ENCODE data around the gene EEF1G.
A peak's percentile ranks its signal among the peaks of the same experiment; 100 is the strongest.
"Not testable (repeated sequence)": the region's sequence is repeated elsewhere in the genome, so short reads cannot be mapped to it uniquely, and the experiment has no call there.

EEF1G gene

DNA sequence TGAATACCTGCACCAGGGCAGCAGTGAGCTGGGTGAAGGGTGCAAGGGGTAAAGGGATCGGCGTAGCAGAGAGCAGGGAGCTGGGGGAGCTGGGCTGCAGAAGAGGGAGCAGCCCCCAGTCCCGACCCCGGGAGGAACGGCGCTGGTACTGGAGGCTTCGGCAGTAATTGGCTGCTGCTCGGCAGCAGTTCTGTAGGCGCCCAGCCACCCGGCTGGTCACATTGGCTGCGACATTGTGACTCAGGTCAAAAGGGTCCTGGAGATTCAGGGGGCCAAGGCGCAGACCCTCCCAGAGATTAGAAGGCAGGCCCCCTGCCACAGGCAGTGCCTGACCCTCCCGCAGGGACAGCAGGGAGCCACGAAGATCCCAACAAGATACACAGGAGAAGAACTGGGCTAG lies 2.1 kb upstream of the EEF1G start:
- no peak for DNase-seq

DNA sequence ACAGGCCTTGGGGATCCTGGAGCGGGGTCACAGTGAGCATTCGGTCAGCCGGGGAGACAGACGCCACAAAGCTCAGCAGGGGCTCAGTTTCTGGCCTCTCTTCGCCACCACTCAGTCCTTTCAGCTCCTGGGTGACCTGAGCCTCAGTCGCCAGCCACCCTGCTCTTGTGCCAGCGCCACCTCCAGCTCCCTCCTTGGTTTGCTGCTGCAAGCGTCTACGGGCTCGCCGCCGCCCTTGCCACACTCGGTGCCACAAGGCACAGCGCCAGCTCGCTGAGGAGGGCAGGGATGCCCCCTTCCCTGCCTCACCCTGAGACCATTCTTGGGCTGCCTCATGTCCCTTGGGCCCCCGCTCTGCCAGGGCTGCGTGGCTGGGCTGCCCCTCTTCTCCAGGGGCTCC lies 1.5 kb upstream of the EEF1G start:
- no peak for DNase-seq

DNA sequence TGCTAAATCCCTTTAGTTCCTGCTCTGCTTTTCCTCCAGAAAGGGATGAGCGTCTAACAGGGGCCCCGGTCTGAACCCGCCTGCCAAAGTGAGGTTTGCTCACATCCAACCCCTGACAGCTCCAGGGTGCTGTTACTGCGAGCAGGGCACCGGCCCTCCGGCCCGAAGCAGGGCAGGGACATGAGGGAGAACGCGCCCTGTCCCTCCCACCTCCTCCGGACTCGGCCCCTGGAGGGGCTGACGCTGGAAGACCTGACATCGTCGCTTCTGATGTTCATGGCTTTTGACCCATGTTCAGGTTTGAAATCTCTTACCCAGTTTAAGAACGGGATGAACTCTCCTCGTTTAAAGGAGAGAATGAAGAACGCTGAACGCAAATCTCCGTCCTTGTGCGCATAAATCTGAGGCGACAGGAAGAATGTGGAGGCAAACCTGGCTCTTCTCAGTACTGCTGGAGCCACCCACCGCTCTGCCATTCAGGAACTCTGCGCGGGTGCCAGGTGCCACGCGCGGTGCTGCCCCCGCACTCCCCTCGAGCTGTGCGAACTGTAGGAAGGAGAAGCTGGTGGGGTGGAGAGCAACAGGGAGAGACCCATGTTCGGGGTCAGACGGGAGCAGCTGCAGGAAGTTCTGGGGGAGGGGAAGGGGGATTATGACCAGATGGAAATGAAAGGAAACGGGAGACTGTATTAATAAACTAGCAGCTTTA lies 826 bp upstream of the EEF1G start:
- DNase-seq = no peak

GRCh38 chr11:62573006-62573591 lies 592 bp downstream of the EEF1G start:
- peak; percentile 6 for DNase-seq

- DNase-seq = no peak
These were observed 1.3 kb downstream of the EEF1G start for GRCh38 chr11:62572431-62572830.

DNA sequence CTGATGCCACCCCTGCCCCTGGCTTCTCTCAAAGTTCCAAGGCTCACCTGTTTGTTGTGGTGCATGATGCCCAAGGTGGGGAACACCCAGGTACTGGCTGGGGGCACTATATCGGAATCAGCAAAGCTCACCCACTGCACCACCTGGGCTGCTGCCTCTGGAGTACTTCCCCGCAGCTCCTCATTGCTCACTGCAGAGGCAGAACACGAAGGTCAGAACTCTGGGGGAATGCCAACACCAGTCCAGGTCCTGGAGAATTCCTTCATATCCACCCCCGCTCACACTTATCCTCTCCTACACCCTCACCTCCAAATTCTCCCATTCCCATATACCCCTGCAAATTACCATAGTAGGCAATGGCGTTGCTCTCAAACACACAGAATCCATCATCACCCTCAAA lies 2.2 kb downstream of the EEF1G start:
- not testable (repeated sequence) for DNase-seq

DNA sequence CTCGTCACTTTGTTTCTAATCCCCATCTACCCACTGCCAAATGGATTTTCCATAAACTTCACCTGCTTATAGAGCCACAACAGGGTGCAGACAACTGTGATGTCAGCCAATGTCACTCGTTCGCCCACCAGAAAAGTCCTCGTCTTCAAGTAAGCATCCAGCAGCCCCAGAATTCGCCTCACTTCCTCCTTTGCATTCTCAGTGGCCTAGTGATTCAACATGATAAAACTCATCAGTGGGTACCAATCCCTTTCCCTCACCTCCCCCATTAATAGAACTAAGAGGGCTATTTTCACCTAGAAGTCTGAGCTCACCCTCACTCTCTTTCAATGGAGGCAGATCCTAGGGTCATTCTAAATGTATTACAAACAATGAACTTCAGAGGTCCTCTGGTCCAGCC lies 2.8 kb downstream of the EEF1G start:
- not testable (repeated sequence) for DNase-seq

GRCh38 chr11:62569611-62570010 lies 4.1 kb downstream of the EEF1G start:
- no peak for DNase-seq

DNA sequence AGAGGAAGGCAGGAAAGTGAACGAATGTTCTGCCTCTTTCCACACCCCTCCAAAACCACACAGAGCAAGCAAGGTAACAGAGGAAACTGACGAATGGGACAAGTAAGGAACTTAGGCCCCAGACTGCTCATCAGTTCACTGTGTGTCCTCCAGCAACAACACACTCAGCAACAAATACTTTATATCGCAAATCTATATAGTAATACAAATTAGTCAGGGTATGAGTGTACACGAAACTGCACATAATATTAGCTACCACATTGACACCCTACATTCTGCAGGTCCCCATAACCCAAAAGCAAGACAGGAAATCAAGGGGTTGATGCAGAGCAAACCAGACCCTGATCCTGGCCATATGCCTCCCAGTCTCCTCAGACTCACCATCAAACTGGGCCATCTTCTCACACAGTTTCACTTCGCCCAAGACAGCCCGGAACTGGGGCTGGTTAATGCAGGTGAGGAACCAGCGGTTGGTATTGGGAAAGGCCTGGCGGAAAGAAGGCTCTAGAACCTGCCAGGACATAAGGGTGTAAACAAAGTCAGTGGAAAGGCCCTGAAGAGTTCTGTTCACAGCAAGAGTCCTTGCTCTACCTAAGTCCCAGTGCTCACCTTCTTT lies 6.6 kb downstream of the EEF1G start:
- no peak for DNase-seq

- no peak for DNase-seq
These were observed 7.4 kb downstream of the EEF1G start for GRCh38 chr11:62566247-62566646.

DNA sequence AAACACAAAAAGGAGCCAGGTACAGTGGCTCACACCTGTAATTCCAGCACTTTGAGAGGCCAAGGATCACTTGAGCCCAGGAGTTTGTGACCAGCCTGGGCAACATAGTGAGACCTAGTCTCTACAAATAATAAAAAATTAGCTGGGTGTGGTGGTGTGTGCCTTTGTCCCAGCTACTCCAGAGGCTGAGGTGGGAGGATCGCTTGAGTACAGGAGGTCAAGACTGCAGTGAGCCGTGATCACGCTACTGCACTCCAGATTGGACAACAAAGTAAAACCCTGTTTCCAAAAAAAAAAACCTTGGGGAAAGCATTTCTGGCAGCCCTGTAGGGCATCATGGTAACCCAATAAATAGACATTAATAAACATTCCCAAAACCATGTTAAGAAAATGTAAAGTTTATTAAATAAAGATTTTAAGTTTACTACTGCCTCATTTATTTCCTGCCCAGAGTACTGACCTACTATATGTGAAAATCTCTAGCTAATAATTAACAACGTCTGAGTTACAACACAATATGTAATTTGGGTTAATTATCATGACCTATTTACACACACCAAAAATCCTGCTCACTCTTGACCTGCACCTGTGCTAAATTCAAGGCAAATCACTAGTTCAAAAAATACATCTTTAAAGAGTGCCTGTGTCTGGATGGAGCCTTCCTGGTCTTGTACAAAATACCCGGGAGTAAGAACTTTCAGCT lies 8.4 kb downstream of the EEF1G start:
- DNase-seq = no peak

DNA sequence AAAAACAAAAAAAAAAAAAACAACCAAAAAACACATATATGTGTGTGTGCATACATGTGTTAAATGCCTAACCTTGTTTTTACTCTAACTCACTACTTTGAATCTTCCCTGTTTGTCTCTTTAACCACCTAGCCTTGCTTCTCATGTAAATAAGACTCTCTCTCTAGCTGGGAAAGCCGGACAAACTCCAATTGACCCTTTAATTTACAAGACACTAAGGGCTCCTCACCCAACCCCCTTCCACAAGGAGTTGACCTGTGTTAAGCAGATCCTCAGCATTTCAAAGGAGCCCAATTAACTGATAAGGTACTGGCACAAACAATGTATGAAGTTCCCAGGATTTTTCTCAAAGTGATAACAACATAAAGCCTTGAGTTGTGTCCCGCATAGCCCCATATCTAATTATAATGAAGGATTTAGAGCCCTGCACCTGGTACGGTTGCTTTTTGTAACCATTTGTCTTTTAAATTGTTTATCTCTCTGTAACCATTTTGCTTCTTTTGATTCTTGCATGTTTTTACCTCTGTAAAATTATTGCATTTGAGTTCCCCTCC lies 11.9 kb downstream of the EEF1G start:
- not testable (repeated sequence) for DNase-seq

DNA sequence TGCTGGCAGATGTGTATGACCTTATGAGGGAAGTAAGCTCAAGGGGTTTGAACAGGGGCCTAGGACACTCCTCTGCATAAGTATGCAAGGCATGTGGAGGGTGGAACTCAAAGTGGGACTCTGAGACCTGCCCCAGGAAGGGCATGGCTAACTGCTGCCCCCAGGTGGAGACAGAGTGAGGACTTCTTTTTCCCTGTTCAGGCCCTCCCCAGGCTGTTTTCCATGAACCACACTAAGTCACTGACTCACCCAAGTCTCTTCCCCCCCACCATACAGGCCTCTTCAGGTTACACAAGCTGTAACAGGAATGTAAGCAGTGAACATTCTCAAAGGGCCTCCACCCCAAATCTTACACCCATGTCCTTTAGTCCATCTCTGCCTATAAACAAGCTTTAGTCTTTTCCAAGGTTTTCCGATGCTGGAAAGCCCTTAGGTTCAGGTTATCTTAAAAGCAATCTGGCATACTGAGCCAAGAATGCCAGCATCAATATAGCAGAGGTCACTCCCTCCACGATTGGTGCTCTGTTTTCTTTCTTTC lies 13.1 kb downstream of the EEF1G start:
- DNase-seq = peak; percentile 81

DNA sequence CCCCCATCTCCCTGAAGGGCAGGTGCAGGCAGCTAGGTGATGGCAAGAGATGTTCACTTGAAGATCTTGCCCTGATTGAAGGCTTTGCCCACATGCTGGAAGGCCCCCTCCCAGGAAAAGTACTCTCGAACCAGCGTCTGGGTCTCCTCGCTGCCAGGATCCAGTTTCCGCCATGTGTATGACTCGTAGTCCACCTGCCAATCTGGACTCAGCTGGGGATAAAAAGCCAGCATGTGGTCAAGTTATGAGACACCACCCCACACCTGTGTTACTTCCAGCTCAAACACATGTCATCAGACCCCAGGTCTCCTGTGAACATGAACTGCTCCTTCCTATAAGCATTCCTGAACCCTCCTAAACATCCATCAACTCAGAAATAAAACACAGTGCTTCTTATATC lies 14.1 kb downstream of the EEF1G start:
- not testable (repeated sequence) for DNase-seq

DNA sequence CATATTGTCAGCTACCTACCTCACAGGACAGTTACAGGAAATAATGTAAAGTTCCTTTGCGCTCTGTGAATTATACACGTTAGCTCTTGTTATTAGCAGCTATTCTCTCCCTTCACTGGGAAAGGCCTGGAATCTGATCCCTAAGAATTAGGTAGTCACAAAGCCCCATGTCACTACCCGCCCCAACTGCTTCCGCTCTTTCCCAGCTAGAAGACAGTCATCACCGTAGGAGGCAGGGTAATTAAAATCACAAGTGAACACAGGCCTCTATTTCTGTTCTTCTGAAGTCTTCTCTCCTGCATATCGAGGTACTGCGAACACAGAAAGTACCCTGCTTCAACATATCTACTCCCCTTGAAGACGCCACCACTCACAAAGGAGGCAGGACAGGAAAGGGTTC lies 14.5 kb downstream of the EEF1G start:
- DNase-seq = no peak

- DNase-seq = no peak
These were observed 15.0 kb downstream of the EEF1G start for GRCh38 chr11:62558669-62559068.

- no peak for DNase-seq
These were observed 16.6 kb downstream of the EEF1G start for GRCh38 chr11:62556875-62557631.

DNA sequence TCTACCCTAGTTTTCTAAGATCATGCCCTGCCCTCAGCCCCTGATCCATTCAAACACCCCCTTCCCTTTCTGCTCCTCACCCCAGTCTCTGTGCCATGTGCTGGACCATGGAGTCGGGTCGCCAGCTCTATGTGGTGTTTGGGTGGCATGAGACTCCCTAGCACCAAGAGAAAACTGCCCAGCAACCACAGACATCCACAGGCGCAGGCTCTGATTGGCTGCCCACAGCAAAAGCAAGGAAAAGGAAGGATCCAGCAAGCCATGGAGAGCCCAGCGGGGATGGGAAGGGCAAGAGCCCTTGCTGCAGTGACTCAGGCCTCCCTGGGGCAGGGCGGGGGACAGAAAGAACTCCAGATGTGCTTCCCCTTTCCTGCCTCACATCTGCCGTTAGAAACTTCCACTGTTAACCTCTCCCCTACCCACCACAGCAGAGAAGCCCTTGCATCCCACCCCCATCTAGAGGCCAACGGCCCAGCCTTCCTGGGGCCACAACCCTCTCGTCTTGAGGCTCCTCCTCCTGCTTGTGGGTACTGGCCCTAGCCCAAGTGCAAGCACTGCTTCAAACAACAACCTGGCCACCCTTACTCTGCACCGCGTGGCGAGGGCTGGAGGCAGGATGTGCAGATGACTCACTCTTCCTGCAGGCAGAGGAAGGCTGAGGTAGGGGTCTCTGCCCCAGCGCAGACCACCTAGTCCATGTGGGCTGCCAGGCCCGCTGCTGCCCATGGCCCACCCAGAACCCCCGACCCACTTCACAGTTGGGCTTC lies 17.4 kb downstream of the EEF1G start:
- peak; percentile 87 for DNase-seq

- DNase-seq = peak; percentile 87
These were observed 18.1 kb downstream of the EEF1G start for GRCh38 chr11:62555464-62556107.

- no peak for DNase-seq
These were observed 19.1 kb downstream of the EEF1G start for GRCh38 chr11:62554387-62555167.
